Osteoblast (primary cell): Measurements from ENCODE around the gene IFT43. TPM values are rescaled to one million over a fixed set of nuclear protein-coding genes. Genes with fewer than 3 reads are reported as not detected.
"Not testable (repeated sequence)": the region's sequence is repeated elsewhere in the genome, so short reads cannot be mapped to it uniquely, and the experiment has no call there.

ENCODE experiments used
- DNase-seq: peaks from one replicate; pipeline ENCODE4 v3.0.0; 2011; ENCODE audit warnings: low spot score, mixed read lengths; ENCODE audit not compliant: insufficient read length; ENCODE audit errors: missing footprints
- H2AFZ ChIP-seq: 2 replicates; pipeline ENCODE4 v1.6.0; 2011; ENCODE audit warnings: mild to moderate bottlenecking, low read length
- H3K27ac ChIP-seq: 2 replicates; pipeline ENCODE4 v1.5.1; 2011; ENCODE audit warnings: mild to moderate bottlenecking, low read depth, low read length, moderate library complexity
- H3K27me3 ChIP-seq: 2 replicates; pipeline ENCODE4 v1.6.0; 2012; ENCODE audit warnings: mild to moderate bottlenecking, control low read depth, inconsistent platforms, low read length, moderate library complexity; ENCODE audit not compliant: insufficient read depth
- H3K36me3 ChIP-seq: 2 replicates; pipeline ENCODE4 v1.5.1; 2011; ENCODE audit warnings: mild to moderate bottlenecking, low read length, control low read depth, moderate library complexity; ENCODE audit not compliant: insufficient read depth
- H3K4me1 ChIP-seq: 2 replicates; pipeline ENCODE4 v1.5.1; 2011; ENCODE audit warnings: mild to moderate bottlenecking, low read length, control low read depth, moderate library complexity; ENCODE audit not compliant: insufficient read depth
- H3K4me2 ChIP-seq: 2 replicates; pipeline ENCODE4 v1.6.0; 2011; ENCODE audit warnings: mild to moderate bottlenecking, low read length; ENCODE audit not compliant: insufficient read depth
- H3K4me3 ChIP-seq: fragments of 200-600 bp; sonication (generic); 3 replicates; pipeline ENCODE4 v1.5.1; 2012; ENCODE audit warnings: mild to moderate bottlenecking, low read length, inconsistent platforms; ENCODE audit not compliant: insufficient read depth
- H3K79me2 ChIP-seq: 2 replicates; pipeline ENCODE4 v1.6.0; 2012; ENCODE audit warnings: mild to moderate bottlenecking, low read length, control low read depth, inconsistent platforms; ENCODE audit not compliant: insufficient read depth
- H3K9me3 ChIP-seq: 2 replicates; pipeline ENCODE4 v1.5.1; 2011; ENCODE audit warnings: low read depth, low read length, control low read depth
- H4K20me1 ChIP-seq: 2 replicates; pipeline ENCODE4 v1.6.0; 2012; ENCODE audit warnings: mild to moderate bottlenecking, low read length, control low read depth; ENCODE audit not compliant: insufficient read depth
- total RNA-seq: library from RNA; depleted of rRNA; stranded (reverse); fragments of >200 nt; gene quantifications from 2 replicates; pipeline ENCODE4 v1.2.3, GENCODE V29; 2012
- TF ChIP-seq, protein P1 (sequence below): IDR thresholded peaks from 2 replicates; pipeline ENCODE4 v1.5.1; 2011; ENCODE audit warnings: mild to moderate bottlenecking, low read depth, low read length, moderate library complexity; ENCODE audit errors: extremely low read depth

IFT43 gene
- total RNA-seq, 1 donor, result 32.6 TPM

GRCh38 chr14:76002383-76002782 lies 16.8 kb downstream of the IFT43 start:
- Histone ChIP-seq H3K4me3 (no peak overlapping the region), H3K4me1 (peaks cover 2% of the 10 kb centered on the region), H4K20me1 (no peaks in the 10 kb centered on the region), H3K27me3 (no peaks in the 10 kb centered on the region), H3K4me2 (no peak overlapping the region), H3K27ac (no peak overlapping the region), H3K36me3 (peaks cover 55% of the 10 kb centered on the region), H2AFZ (no peak overlapping the region), H3K9me3 (no peaks in the 10 kb centered on the region), H3K79me2 (no peaks in the 10 kb centered on the region)
- DNase-seq, result no peak
- TF ChIP-seq, protein P1, sequence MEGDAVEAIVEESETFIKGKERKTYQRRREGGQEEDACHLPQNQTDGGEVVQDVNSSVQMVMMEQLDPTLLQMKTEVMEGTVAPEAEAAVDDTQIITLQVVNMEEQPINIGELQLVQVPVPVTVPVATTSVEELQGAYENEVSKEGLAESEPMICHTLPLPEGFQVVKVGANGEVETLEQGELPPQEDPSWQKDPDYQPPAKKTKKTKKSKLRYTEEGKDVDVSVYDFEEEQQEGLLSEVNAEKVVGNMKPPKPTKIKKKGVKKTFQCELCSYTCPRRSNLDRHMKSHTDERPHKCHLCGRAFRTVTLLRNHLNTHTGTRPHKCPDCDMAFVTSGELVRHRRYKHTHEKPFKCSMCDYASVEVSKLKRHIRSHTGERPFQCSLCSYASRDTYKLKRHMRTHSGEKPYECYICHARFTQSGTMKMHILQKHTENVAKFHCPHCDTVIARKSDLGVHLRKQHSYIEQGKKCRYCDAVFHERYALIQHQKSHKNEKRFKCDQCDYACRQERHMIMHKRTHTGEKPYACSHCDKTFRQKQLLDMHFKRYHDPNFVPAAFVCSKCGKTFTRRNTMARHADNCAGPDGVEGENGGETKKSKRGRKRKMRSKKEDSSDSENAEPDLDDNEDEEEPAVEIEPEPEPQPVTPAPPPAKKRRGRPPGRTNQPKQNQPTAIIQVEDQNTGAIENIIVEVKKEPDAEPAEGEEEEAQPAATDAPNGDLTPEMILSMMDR, result no peak

- no peak for DNase-seq
Measured at GRCh38 chr14:76006253-76006652, 20.7 kb downstream of the IFT43 start.

DNA sequence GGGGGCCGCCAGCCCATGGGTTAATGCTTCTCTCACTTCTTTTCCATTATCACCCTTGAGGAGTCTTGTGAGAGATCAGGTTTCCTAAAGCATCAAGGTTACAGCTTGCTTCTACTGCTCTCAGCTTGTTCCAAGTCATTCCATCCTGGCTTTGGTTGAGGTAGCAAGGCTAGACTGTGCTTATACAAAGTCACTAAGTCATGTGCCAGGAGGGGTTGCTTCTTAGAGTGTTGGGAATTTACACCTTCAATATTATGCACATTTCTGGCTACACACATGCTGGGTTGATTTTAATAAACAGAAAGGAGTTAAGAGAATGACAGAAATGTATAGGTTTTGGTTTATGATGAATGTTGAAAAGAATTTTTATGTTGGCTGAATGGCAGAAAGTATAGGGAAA lies 21.8 kb downstream of the IFT43 start:
- H4K20me1 ChIP-seq, result peaks cover 9% of the 10 kb centered on the region
- peaks cover 5% of the 10 kb centered on the region for H3K79me2 ChIP-seq
- H3K27ac ChIP-seq, result peak overlapping the region; percentile 6
- peaks cover 10% of the 10 kb centered on the region for H3K4me1 ChIP-seq
- H2AFZ ChIP-seq, result no peak overlapping the region
- H3K27me3 ChIP-seq, result no peaks in the 10 kb centered on the region
- H3K36me3 ChIP-seq, result peaks cover 40% of the 10 kb centered on the region
- no peaks in the 10 kb centered on the region for H3K9me3 ChIP-seq
- H3K4me3 ChIP-seq, result no peak overlapping the region
- TF ChIP-seq, protein P1, result no peak
- DNase-seq, result no peak
- H3K4me2 ChIP-seq, result no peak overlapping the region

More at GRCh38 chr14:76006253-76006652, 20.7 kb downstream of the IFT43 start:
- H3K27ac ChIP-seq, result no peak overlapping the region
- no peaks in the 10 kb centered on the region for H3K27me3 ChIP-seq
- no peak overlapping the region for H3K4me3 ChIP-seq
- H3K79me2 ChIP-seq, result peaks cover 5% of the 10 kb centered on the region
- H2AFZ ChIP-seq, result no peak overlapping the region
- peaks cover 10% of the 10 kb centered on the region for H3K4me1 ChIP-seq
- H4K20me1 ChIP-seq, result peaks cover 9% of the 10 kb centered on the region
- no peaks in the 10 kb centered on the region for H3K9me3 ChIP-seq
- no peak overlapping the region for H3K4me2 ChIP-seq
- TF ChIP-seq, protein P1, result no peak
- H3K36me3 ChIP-seq, result peaks cover 41% of the 10 kb centered on the region

DNA sequence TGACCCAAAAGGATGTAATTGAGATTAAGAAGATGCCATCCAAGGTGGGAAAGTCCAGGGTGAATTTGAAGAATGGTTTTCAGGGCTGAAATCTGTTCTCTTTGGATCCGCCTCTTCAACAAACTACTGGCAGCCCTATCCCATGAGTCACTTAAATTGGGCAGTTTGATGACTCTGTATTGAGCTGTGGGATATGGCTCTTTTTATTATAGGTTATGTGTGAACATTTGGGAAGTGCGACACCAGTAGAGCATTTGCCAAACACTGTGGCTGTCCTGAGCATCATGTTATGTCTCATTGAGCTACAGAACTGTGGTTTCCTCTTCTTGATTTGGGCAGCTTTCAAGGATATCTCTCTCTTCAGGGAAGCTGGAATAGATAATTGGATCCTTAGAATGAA lies 22.3 kb downstream of the IFT43 start:
- DNase-seq, result peak; percentile 69

GRCh38 chr14:76009627-76010026 lies 24.1 kb downstream of the IFT43 start:
- DNase-seq, H4K20me1 ChIP-seq, H3K4me2 ChIP-seq, H3K27ac ChIP-seq, H3K79me2 ChIP-seq, H3K4me3 ChIP-seq, H3K27me3 ChIP-seq, H3K9me3 ChIP-seq, H2AFZ ChIP-seq: not testable (repeated sequence)
- H3K4me1 ChIP-seq, result peaks cover 10% of the 10 kb centered on the region
- H3K36me3 ChIP-seq, result peaks cover 45% of the 10 kb centered on the region

More for the DNA sequence above, 22.3 kb downstream of the IFT43 start:
- Histone ChIP-seq H4K20me1 (peaks cover 9% of the 10 kb centered on the region), H3K36me3 (peaks cover 40% of the 10 kb centered on the region), H3K9me3 (no peaks in the 10 kb centered on the region), H2AFZ (no peak overlapping the region), H3K4me2 (no peak overlapping the region), H3K27ac (peak overlapping the region; percentile 6), H3K4me3 (no peak overlapping the region), H3K79me2 (peaks cover 5% of the 10 kb centered on the region), H3K27me3 (no peaks in the 10 kb centered on the region), H3K4me1 (peaks cover 10% of the 10 kb centered on the region)
- TF ChIP-seq, protein P1, result no peak
